Caco-2 (cell line): ENCODE results near the gene TAS2R19. TPM values are rescaled to one million over a fixed set of nuclear protein-coding genes. Genes with fewer than 3 reads are reported as not detected.

ENCODE experiments used
- BruUV-seq: library from RNA; stranded (reverse); fragments of 400-500 nt; replicated peaks from 2 replicates; lab custom pipeline; 2021; lab: Mats Ljungman, UMichigan
- CTCF ChIA-PET: fragments of 300-600 bp; sonication (Branson Sonifier 250); formaldehyde crosslinking; loops from one replicate; lab custom pipeline; 2022; ENCODE audit warnings: antibody characterized with exemption; lab: Charles Lee
- POLR2A ChIA-PET: fragments of 300-600 bp; sonication (Branson Sonifier 250); formaldehyde crosslinking; loops from one replicate; lab custom pipeline; 2022; ENCODE audit warnings: antibody characterized with exemption; lab: Charles Lee
- DNase-seq, 2 experiments: peaks; one replicate each; pipeline versions ENCODE4 v3.0.0 to v3.0.0-alpha.2; 2020 to 2022
- H3K27me3 ChIP-seq: replicated peaks from 2 replicates; pipeline ENCODE4 v1.6.0; 2011; ENCODE audit warnings: low read length; ENCODE audit not compliant: control insufficient read depth, insufficient read depth
- H3K36me3 ChIP-seq: 2 replicates; pipeline ENCODE4 v1.5.1; 2011; ENCODE audit warnings: low read length; ENCODE audit not compliant: control insufficient read depth, insufficient read depth
- H3K4me1 ChIP-seq: fragments of 250-450 bp; sonication (Bioruptor Pico); 2 replicates; pipeline ENCODE4 v1.5.1; 2020; ENCODE audit warnings: mild to moderate bottlenecking
- H3K4me3 ChIP-seq: 2 replicates; pipeline ENCODE4 v1.5.1; 2011; ENCODE audit warnings: low read depth, mild to moderate bottlenecking, control low read depth, low read length
- H3K9me3 ChIP-seq: fragments of 250-450 bp; sonication (Bioruptor Pico); 2 replicates; pipeline ENCODE4 v1.5.1; 2020; ENCODE audit warnings: mild to moderate bottlenecking, moderate library complexity
- H3K27ac Mint-ChIP-seq: one replicate; pipeline ENCODE4 v1.8.0; 2022; ENCODE audit warnings: mixed read lengths; ENCODE audit not compliant: unreplicated experiment
- H3K27me3 Mint-ChIP-seq: one replicate; pipeline ENCODE4 v1.8.0; 2022; ENCODE audit warnings: mixed read lengths; ENCODE audit not compliant: insufficient read depth, unreplicated experiment
- H3K36me3 Mint-ChIP-seq: one replicate; pipeline ENCODE4 v1.8.0; 2022; ENCODE audit warnings: mild to moderate bottlenecking, mixed read lengths; ENCODE audit not compliant: insufficient read depth, unreplicated experiment
- H3K4me1 Mint-ChIP-seq: one replicate; pipeline ENCODE4 v1.8.0; 2022; ENCODE audit warnings: low read depth, mixed read lengths; ENCODE audit not compliant: unreplicated experiment
- H3K4me3 Mint-ChIP-seq: one replicate; pipeline ENCODE4 v1.8.0; 2022; ENCODE audit warnings: mild to moderate bottlenecking, moderate library complexity, mixed read lengths; ENCODE audit not compliant: unreplicated experiment
- H3K9me3 Mint-ChIP-seq: one replicate; pipeline ENCODE4 v1.8.0; 2022; ENCODE audit warnings: mixed read lengths; ENCODE audit not compliant: unreplicated experiment
- intact Hi-C: fragments of 100-400 bp; cut with micrococcal nuclease; formaldehyde crosslinking; loops from one replicate; pipeline ENCODE4 v1.10.0; 2022; ENCODE audit not compliant: unreplicated experiment
- total RNA-seq: library from RNA; stranded (reverse); gene quantifications from 2 replicates; pipeline ENCODE4 v1.2.3, GENCODE V29; 2022
- TF ChIP-seq, protein P1 (sequence below), 2 experiments: fragments of 200-600 bp in 1 of 2; IDR thresholded peaks; 1 replicate in 1 of 2; 2 replicates in 1 of 2; pipeline versions ENCODE4 v1.5.1 to v1.8.0; 2011 to 2022; ENCODE audit warnings: antibody characterized with exemption in 1 of 2, control low read depth in 1 of 2, inconsistent platforms in 1 of 2, low read depth in 1 of 2, low read length in 1 of 2, mild to moderate bottlenecking in 1 of 2, moderate library complexity in 1 of 2; ENCODE audit not compliant: insufficient read depth in 1 of 2, severe bottlenecking in 1 of 2, unreplicated experiment in 1 of 2

The TAS2R19 gene
- total RNA-seq, 1 experiment from 2014 or later: 4.8 TPM

DNA sequence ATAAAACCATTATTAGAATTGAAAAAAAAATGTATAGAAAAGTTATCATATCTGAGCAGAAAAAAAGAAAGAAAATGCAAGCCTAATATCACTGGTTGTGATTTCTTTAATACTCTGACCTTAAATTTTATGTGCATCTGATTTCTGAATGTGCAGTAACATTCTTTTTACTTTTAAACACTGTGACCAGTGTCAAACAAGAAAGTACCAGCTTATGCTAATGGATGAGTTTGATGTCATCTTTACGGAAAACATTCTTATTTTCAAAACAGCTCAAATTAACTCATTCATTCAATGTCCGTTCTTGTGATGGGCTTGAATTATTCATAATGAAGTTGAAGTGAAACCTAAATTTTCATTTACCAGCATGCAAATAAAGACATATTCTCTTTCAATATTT lies 35.6 kb downstream of the TAS2R19 start, which contains the start of gene TAS2R50:
Gene TAS2R50, minus strand, starts transcription at position 101 of the 400 bp plus-strand sequence. Its CDS starts 52 bp downstream, at position 49.
- H3K27me3 ChIP-seq: no peaks in the 10 kb centered on the region
- no peaks in the 10 kb centered on the region for H3K4me1 ChIP-seq
- H3K4me3 ChIP-seq: no peak within 1 kb of the TSS
- no peaks in the 10 kb centered on the region for H3K9me3 ChIP-seq
- no peak for DNase-seq
- intact Hi-C loops: no loop called here
- Mint-ChIP-seq H3K27ac (no peak within 1 kb of the TSS), H3K4me3 (no peak within 1 kb of the TSS), H3K27me3 (no peaks in the 10 kb centered on the region), H3K9me3 (peaks cover 16% of the 10 kb centered on the region), H3K4me1 (no peaks in the 10 kb centered on the region), H3K36me3 (peaks cover 6% of the 10 kb centered on the region)
- POLR2A ChIA-PET: no interaction called here
- TF ChIP-seq, protein P1, sequence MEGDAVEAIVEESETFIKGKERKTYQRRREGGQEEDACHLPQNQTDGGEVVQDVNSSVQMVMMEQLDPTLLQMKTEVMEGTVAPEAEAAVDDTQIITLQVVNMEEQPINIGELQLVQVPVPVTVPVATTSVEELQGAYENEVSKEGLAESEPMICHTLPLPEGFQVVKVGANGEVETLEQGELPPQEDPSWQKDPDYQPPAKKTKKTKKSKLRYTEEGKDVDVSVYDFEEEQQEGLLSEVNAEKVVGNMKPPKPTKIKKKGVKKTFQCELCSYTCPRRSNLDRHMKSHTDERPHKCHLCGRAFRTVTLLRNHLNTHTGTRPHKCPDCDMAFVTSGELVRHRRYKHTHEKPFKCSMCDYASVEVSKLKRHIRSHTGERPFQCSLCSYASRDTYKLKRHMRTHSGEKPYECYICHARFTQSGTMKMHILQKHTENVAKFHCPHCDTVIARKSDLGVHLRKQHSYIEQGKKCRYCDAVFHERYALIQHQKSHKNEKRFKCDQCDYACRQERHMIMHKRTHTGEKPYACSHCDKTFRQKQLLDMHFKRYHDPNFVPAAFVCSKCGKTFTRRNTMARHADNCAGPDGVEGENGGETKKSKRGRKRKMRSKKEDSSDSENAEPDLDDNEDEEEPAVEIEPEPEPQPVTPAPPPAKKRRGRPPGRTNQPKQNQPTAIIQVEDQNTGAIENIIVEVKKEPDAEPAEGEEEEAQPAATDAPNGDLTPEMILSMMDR (IDR thresholded peaks at IDR 0.05; ENCODE audit: insufficient read depth in 1 of 2, low read depth in 1 of 2, low read length in 1 of 2, severe bottlenecking in 1 of 2, unreplicated experiment in 1 of 2): no peak
- no peaks in the 10 kb centered on the region for H3K36me3 ChIP-seq
- CTCF ChIA-PET: no interaction called here
- no TSS peak for BruUV-seq

GRCh38 chr12:10982244-10982643 lies 40.2 kb downstream of the TAS2R19 start:
- H3K4me3 Mint-ChIP-seq: no peak overlapping the region
- Histone ChIP-seq H3K4me1 (no peaks in the 10 kb centered on the region), H3K27me3 (no peaks in the 10 kb centered on the region), H3K36me3 (no peaks in the 10 kb centered on the region), H3K9me3 (no peaks in the 10 kb centered on the region), H3K4me3 (no peak overlapping the region)
- H3K9me3 Mint-ChIP-seq: no peaks in the 10 kb centered on the region
- POLR2A ChIA-PET: no interaction called here
- no peaks in the 10 kb centered on the region for H3K27me3 Mint-ChIP-seq
- CTCF ChIA-PET: no interaction called here
- H3K27ac Mint-ChIP-seq: no peak overlapping the region
- DNase-seq: no peak
- BruUV-seq: no TSS peak
- peaks cover 6% of the 10 kb centered on the region for H3K36me3 Mint-ChIP-seq
- intact Hi-C loops: no loop called here
- TF ChIP-seq, protein P1 (IDR thresholded peaks at IDR 0.05; ENCODE audit: insufficient read depth in 1 of 2, low read depth in 1 of 2, low read length in 1 of 2, severe bottlenecking in 1 of 2, unreplicated experiment in 1 of 2): no peak
- H3K4me1 Mint-ChIP-seq: no peaks in the 10 kb centered on the region

DNA sequence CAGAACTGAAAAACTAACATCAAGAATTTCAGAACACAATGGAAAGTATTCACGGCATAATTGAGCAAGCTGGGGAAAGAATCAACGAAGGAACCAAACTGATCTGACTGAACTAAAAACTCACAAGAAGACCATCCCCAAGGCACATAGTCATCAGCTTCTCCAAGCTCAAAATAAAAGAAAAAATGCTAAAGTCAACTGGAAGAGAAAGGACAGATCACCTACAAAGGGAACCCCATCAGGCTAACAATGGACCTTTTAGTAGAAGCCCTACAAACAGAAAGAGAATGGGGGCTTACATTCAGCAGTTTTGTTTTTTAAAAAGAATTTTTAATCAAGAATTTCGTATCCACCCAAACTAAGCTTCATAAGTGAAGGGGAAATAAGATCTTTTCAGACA lies 47.5 kb downstream of the TAS2R19 start:
- H3K36me3 Mint-ChIP-seq: no peaks in the 10 kb centered on the region
- no peak overlapping the region for H3K4me3 ChIP-seq
- H3K9me3 ChIP-seq: no peaks in the 10 kb centered on the region
- BruUV-seq: no TSS peak
- H3K4me1 Mint-ChIP-seq: no peaks in the 10 kb centered on the region
- no peaks in the 10 kb centered on the region for H3K9me3 Mint-ChIP-seq
- TF ChIP-seq, protein P1 (IDR thresholded peaks at IDR 0.05; ENCODE audit: insufficient read depth in 1 of 2, low read depth in 1 of 2, low read length in 1 of 2, severe bottlenecking in 1 of 2, unreplicated experiment in 1 of 2): no peak
- H3K36me3 ChIP-seq: no peaks in the 10 kb centered on the region
- DNase-seq: no peak
- H3K27me3 Mint-ChIP-seq: no peaks in the 10 kb centered on the region
- no peak overlapping the region for H3K27ac Mint-ChIP-seq
- intact Hi-C loops: no loop called here
- H3K4me3 Mint-ChIP-seq: no peak overlapping the region
- H3K27me3 ChIP-seq: no peaks in the 10 kb centered on the region
- no peaks in the 10 kb centered on the region for H3K4me1 ChIP-seq
- ChIA-PET POLR2A (no interaction called here), CTCF (no interaction called here)

Other genes with a start within 250 kb of the TAS2R19 start
- gene TAS2R7, start 220.0 kb downstream of the TAS2R19 start, total RNA-seq: not detected in 2 replicates
- gene TAS2R8, start 215.3 kb downstream of the TAS2R19 start, total RNA-seq: not detected in 2 replicates
- gene TAS2R9, start 212.5 kb downstream of the TAS2R19 start, total RNA-seq: not detected in 2 replicates
- 0.29 and 0.30 TPM in 2 replicates for gene TAS2R10, start 196.3 kb downstream of the TAS2R19 start, total RNA-seq
- 6.8 and 8.4 TPM in 2 replicates for gene PRR4, start 173.1 kb downstream of the TAS2R19 start, total RNA-seq
- gene PRH1, start 138.4 kb downstream of the TAS2R19 start, total RNA-seq: 21.2 and 24.4 TPM in 2 replicates
- gene TAS2R13, start 113.1 kb downstream of the TAS2R19 start, total RNA-seq: 1.6 and 2.0 TPM in 2 replicates
- gene PRH2, start 93.4 kb downstream of the TAS2R19 start, total RNA-seq: 0.93 TPM in 1 of 2 replicates, not detected in the other
- 2.7 and 3.1 TPM in 2 replicates for gene TAS2R14, start 83.4 kb downstream of the TAS2R19 start, total RNA-seq
- 2.0 and 2.2 TPM in 2 replicates for gene TAS2R50, start 35.7 kb downstream of the TAS2R19 start, total RNA-seq
- gene TAS2R20, start 24.3 kb downstream of the TAS2R19 start, total RNA-seq: 2.2 and 3.8 TPM in 2 replicates
- 4.3 and 5.7 TPM in 2 replicates for gene TAS2R31, start 8.8 kb upstream of the TAS2R19 start, total RNA-seq
- gene TAS2R46, start 39.7 kb upstream of the TAS2R19 start, total RNA-seq: 2.3 and 3.8 TPM in 2 replicates
- not detected in 2 replicates for gene TAS2R43, start 69.7 kb upstream of the TAS2R19 start, total RNA-seq
- 3.8 and 5.8 TPM in 2 replicates for gene TAS2R30, start 112.0 kb upstream of the TAS2R19 start, total RNA-seq
- gene SMIM10L1, start 148.6 kb upstream of the TAS2R19 start, total RNA-seq: 22.4 and 24.9 TPM in 2 replicates
- gene TAS2R42, start 164.3 kb upstream of the TAS2R19 start, total RNA-seq: not detected in 2 replicates
- not detected in 2 replicates for gene PRB3, start 247.1 kb upstream of the TAS2R19 start, total RNA-seq